ENCODE results near the gene DNAJB14.

Gene DNAJB14

GRCh38 chr4:99868126-99868596 is 78.3 kb downstream of the DNAJB14 start:
- DNase-seq (ENCODE audit: low spot score), result peak; percentile 75

GRCh38 chr4:99863804-99864203 is 82.6 kb downstream of the DNAJB14 start:
- no peak for DNase-seq (ENCODE audit: low spot score)

- DNase-seq (ENCODE audit: low spot score), result no peak
These were observed 85.1 kb downstream of the DNAJB14 start for GRCh38 chr4:99861120-99861905.

GRCh38 chr4:99860521-99860920 is 85.9 kb downstream of the DNAJB14 start:
- DNase-seq (ENCODE audit: low spot score), result no peak

- DNase-seq (ENCODE audit: low spot score), result no peak
These were observed 86.8 kb downstream of the DNAJB14 start for GRCh38 chr4:99859618-99860017.

GRCh38 chr4:99857307-99857706 is 89.1 kb downstream of the DNAJB14 start:
- DNase-seq (ENCODE audit: low spot score), result no peak

GRCh38 chr4:99856166-99856565 is 90.3 kb downstream of the DNAJB14 start:
- peak; percentile 23 for DNase-seq (ENCODE audit: low spot score)

GRCh38 chr4:99855678-99856077 is 90.7 kb downstream of the DNAJB14 start:
- no peak for DNase-seq (ENCODE audit: low spot score)

GRCh38 chr4:99853999-99854398 is 92.4 kb downstream of the DNAJB14 start:
- DNase-seq (ENCODE audit: low spot score), result no peak

- no peak for DNase-seq (ENCODE audit: low spot score)
These were observed 93.2 kb downstream of the DNAJB14 start for GRCh38 chr4:99853190-99853589.

GRCh38 chr4:99852199-99852749 is 94.1 kb downstream of the DNAJB14 start:
- no peak for DNase-seq (ENCODE audit: low spot score)

- DNase-seq (ENCODE audit: low spot score), result no peak
These were observed 97.8 kb downstream of the DNAJB14 start for GRCh38 chr4:99848591-99849001.

- DNase-seq (ENCODE audit: low spot score), result no peak
These were observed 98.9 kb downstream of the DNAJB14 start for GRCh38 chr4:99847362-99847976.

GRCh38 chr4:99846891-99847290 is 99.5 kb downstream of the DNAJB14 start:
- no peak for DNase-seq (ENCODE audit: low spot score)

Data from AG08395 (cell line).